8988T (cell line): Measurements from ENCODE around the gene LMBR1L.

Source experiments
- DNase-seq: peaks from one replicate; pipeline ENCODE4 v3.0.0; 2011

LMBR1L gene

GRCh38 chr12:49111206-49111605 is 559 bp upstream of the LMBR1L start:
- no peak for DNase-seq

- DNase-seq: no peak
These were observed 795 bp downstream of the LMBR1L start for GRCh38 chr12:49109641-49110463.

- no peak for DNase-seq
These were observed 1.7 kb downstream of the LMBR1L start for GRCh38 chr12:49108958-49109404.

- no peak for DNase-seq
These were observed 5.1 kb downstream of the LMBR1L start for GRCh38 chr12:49105504-49106084.

- DNase-seq: no peak
These were observed 5.8 kb downstream of the LMBR1L start for GRCh38 chr12:49104822-49105221.

- DNase-seq: no peak
These were observed 10.3 kb downstream of the LMBR1L start for GRCh38 chr12:49100380-49100779.

GRCh38 chr12:49098703-49099102 is 11.9 kb downstream of the LMBR1L start:
- DNase-seq: no peak

- peak; percentile 73 for DNase-seq
These were observed 12.6 kb downstream of the LMBR1L start for GRCh38 chr12:49098035-49098451.

GRCh38 chr12:49097381-49097780 is 13.3 kb downstream of the LMBR1L start:
- no peak for DNase-seq

- DNase-seq: no peak
These were observed 15.7 kb downstream of the LMBR1L start for GRCh38 chr12:49094975-49095365.

- DNase-seq: peak; percentile 41
These were observed 16.3 kb downstream of the LMBR1L start, which contains the start of gene DHH for GRCh38 chr12:49094160-49094974. DHH (minus strand) TSS chr12:49094801; CDS start chr12:49094512, 289 bp downstream.

- DNase-seq: peak; percentile 30
These were observed 16.9 kb downstream of the LMBR1L start for GRCh38 chr12:49093792-49094159.

GRCh38 chr12:49092816-49093406 is 17.7 kb downstream of the LMBR1L start:
- DNase-seq: peak; percentile 29

GRCh38 chr12:49092086-49092815 is 18.4 kb downstream of the LMBR1L start:
- DNase-seq: peak; percentile 98

GRCh38 chr12:49091836-49092085 is 18.9 kb downstream of the LMBR1L start:
- no peak for DNase-seq

GRCh38 chr12:49091056-49091835 is 19.4 kb downstream of the LMBR1L start:
- DNase-seq: peak; percentile 28

- DNase-seq: peak; percentile 60
These were observed 20.6 kb downstream of the LMBR1L start for GRCh38 chr12:49089821-49090773.

- no peak for DNase-seq
These were observed 21.7 kb downstream of the LMBR1L start for GRCh38 chr12:49088932-49089330.

GRCh38 chr12:49088150-49088931 is 22.3 kb downstream of the LMBR1L start:
- peak; percentile 94 for DNase-seq

- no peak for DNase-seq
These were observed 24.5 kb downstream of the LMBR1L start for GRCh38 chr12:49086116-49086515.
